GM12892 (cell line): Measurements from ENCODE around the gene DNAAF9.

ENCODE experiments used
- POLR2A ChIP-seq: IDR thresholded peaks from 2 replicates; pipeline ENCODE4 v1.6.1; 2011; ENCODE audit warnings: low read depth, low read length, control low read depth
- POLR2AphosphoS5 ChIP-seq: IDR thresholded peaks from 2 replicates; pipeline ENCODE4 v1.6.1; 2011; ENCODE audit warnings: low read depth, low read length, control low read depth
- TAF1 ChIP-seq: IDR thresholded peaks from 2 replicates; pipeline ENCODE4 v1.6.1; 2011; ENCODE audit warnings: low read depth, mild to moderate bottlenecking, control low read depth, low read length, borderline replicate concordance

DNA sequence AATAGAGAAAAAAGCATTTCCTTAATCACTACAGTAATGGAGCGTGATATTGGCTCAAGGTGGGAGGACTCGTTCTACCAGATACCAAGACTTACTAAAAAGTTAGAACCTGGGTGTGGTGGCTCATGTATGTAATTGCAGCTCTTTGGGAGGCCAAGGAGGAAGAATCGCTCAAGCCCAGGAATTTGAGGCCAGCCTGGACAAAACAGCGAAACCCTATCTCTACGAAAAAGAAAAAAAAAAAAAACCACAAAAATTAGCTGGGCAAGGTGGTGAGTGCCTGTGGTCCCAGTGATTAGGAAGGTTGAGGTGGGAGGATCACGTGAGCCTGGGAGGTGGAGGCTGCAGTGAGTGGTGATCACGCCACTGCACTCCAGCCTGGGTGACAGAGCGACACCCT is 39.3 kb upstream of the DNAAF9 start:
- no peak for TF ChIP-seq POLR2AphosphoS5
- no peak for TF ChIP-seq POLR2A
- TF ChIP-seq TAF1, result no peak
